GM21786 (cell line): Measurements from ENCODE around the gene PTPRM.

Experiments used
- ATAC-seq: cut with Tn5 transposase; IDR thresholded peaks from one replicate; pipeline ENCODE4 v1.9.1; 2021; ENCODE audit not compliant: unreplicated experiment

Gene PTPRM

GRCh38 chr18:7567474-7568425 is 634 bp downstream of the PTPRM start:
- ATAC-seq: no peak

DNA sequence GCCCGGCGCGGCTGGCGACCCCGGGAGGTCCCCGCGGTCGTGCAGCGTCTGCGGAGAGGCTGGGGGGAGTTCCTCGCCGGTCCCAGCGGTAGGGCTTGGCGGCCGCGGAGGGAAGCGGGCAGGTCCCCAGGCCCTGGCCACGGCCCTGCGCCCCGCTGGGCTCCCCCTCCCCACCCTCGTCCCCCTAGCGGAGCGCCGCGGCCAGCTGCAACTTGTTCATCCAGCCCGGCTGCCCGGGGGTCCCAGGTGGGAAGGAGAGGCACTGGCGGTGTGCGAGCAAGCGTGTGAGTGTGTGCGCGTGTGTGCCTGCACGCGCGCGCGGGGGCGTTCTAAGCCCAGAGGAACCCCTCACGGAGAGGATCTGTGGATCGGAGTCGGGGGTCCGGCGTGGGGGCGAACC is 1.3 kb downstream of the PTPRM start:
- no peak for ATAC-seq

DNA sequence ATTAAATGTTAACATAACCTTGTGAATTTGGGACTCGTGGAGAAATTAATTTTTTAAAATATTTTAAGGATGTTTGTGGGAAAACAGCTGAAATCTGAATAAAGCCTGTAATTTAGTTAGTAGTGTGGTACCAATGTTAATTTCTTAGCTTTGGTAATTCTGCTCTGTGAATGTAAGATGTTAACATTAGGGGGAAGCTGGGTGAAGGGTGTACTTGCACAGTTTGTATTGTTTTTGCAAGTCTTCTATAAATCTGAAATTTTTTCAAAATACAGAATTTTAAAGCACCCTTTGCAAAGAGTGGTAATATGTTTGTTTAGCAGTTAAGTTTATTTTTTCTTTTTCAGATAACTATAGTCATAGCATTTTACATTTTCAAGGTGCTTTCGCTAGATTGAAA is 4.5 kb downstream of the PTPRM start:
- ATAC-seq: no peak

DNA sequence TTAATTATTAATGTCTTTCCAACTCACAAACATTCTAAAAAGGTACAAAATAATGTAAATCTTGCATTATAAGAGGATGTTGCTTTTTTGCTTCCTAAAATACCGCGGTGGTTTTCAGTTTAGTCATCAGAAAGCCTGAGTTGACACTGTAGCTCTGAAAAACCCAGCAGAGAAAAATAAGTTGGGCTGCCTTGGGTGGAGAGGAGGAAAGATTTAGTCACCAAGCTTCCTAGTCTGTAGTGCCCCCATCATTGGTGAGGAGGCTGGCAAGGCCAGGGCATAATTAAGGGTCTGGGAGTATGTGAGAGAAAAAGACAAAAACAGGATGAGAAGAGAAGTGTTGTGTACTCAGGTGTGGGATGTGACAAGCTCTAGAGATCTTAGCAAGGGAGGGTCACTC is 5.7 kb downstream of the PTPRM start:
- no peak for ATAC-seq

GRCh38 chr18:7575465-7576028 is 8.4 kb downstream of the PTPRM start:
- no peak for ATAC-seq

DNA sequence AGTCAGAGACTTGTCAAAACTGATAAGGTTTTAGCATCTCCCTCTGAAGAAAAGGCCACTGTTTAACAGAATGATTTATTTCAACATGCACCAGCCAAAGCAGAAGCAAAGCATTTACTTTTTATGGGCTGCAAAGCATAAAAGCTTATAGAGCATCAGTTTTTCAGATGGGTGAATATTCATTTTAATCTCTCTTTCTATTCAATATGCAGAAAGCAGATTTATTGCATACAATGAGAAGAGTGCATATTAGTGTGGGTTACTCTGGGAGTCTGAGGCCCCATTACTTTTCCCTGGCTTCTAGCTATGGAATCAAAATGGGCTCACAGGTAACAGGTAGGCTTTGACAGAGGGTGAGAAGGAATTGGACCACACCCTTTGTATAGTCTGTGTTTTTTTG is 9.0 kb downstream of the PTPRM start:
- ATAC-seq: no peak

- no peak for ATAC-seq
Observed at GRCh38 chr18:7576685-7577084, 9.6 kb downstream of the PTPRM start.

DNA sequence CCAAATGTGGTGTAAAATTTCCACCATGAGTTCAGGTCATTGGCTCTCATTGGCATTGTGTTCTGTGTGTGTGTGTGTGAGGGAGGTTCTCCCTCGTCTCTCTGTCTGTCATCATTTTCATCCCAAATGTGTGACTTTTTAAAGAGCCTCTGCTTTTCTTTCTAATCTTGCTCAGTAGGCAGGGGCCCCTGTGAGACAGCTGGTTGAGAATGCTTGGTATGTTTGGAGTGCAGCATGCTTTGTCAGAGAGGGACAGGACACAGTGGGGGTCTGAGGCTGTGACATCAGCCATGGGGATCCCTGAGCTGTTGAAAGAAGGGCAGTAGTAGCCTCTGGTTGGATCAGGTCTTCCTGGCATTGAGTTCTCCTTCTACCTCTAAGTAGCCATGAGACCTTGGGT is 10.6 kb downstream of the PTPRM start:
- no peak for ATAC-seq

DNA sequence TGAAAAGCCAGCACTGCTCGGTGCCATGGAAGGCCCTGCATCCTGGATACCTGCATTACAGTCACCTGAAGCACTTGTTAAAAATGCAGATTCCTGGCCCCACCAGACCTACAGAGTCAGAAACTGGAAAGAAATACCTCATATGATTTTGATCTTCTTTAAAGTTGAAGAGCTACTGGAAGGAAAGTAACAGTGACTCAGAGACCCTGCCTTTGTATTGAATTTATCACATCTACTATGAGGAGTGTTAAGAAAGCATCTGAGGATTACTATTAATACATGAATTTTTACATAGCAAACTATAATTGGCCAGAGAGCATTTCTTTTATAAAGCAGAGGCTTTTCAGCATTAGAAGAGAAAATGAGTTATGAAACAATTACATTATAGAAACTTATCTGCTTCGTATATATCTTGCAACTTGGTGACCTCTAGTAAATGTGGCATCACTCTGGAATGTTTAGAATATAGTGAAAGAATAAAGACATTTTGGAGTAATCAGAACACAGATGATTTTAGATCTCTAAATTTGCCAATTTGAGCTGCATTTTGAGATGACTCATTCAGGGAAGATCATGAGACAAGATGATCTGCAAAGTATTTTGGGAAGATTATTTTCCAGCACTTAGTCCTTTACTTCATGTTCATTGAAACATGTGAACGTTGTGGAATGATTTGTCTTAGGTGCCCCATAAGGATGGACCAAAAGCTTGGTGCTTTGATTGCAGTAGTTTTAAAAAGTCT is 12.2 kb downstream of the PTPRM start:
- ATAC-seq: no peak

GRCh38 chr18:7579918-7580542 is 12.9 kb downstream of the PTPRM start:
- no peak for ATAC-seq

DNA sequence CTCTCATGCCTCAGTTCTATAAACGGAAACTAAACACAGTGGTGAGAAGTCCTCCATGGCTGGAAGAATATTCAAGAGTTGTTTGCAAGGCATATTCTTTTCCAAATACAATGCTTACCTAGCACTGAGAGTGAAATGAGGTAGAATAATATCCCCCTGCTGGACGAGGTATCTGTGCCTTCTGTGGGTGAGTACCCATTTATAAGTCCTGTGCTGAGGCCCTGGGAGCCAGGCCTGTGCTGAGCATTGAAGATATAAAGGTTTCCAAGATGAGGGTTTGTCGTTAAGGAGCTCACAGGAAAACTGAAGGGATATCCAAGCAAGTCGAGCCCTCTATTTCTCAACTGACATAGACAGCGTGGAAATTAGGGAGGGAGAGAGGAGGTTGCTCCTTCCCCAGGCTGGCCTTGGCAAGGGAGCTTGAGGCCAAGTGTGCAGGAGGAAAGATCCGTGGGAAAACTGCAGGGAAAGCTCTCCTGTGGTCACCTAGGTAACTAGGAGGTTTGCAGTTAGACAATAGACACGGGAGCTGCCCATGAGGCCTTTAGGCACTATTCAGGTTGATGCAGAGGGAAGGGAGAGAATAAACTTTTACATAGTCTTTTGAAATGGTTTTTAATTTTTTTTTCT is 17.6 kb downstream of the PTPRM start:
- ATAC-seq: no peak

- ATAC-seq: no peak
Observed at GRCh38 chr18:7585276-7585670, 18.2 kb downstream of the PTPRM start.

- ATAC-seq: no peak
Observed at GRCh38 chr18:7586379-7586778, 19.3 kb downstream of the PTPRM start.

- no peak for ATAC-seq
Observed at GRCh38 chr18:7590826-7591560, 23.9 kb downstream of the PTPRM start.

GRCh38 chr18:7592305-7593071 is 25.4 kb downstream of the PTPRM start:
- ATAC-seq: no peak

DNA sequence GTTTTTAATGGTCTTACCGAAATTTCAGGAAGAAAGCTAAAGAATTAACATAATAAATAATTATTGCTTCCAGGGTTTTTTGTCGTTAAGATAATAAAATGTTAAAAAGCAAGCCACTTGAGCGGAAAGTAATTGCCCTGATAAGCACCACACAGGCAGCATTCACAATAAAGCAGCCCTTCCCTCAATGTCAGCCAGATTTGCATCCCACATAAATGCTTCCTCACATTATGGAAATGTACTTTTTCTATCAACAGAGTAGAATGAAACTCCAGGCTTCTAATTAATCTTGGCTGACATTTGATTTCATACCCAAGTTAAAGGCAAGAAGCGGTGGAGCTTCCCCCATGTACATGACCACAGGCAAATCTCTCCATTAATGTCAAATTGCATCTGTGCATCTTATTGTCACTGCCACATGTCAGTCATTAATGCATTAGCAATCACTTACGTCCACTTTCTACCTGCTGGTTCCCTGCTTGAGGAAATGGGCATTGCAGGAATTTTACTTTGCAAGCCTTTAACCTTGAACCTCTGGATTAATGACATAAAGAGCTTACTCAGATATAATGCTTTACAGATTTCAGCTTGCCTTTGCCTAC is 26.2 kb downstream of the PTPRM start:
- no peak for ATAC-seq

DNA sequence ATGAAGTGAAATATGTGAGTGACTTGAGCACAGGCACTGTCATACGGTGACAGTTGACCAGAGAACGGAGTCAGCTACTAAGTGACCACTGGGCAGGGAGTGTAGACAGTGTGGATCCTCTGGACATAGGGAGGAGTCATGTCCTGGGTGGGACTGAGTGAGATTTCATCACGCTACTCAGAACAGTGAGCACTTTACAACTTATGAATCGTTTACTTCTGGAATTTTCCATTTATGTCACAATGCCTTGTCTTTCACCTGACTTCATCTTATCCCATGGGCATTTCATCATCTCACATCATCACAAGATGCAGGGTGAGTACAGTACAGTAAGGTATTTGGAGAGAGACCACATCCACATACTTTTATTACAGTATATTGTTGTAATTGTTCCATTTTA is 29.0 kb downstream of the PTPRM start:
- no peak for ATAC-seq

GRCh38 chr18:7597500-7597899 is 30.4 kb downstream of the PTPRM start:
- ATAC-seq: no peak
